Stimulated activated CD8-positive, alpha-beta memory T cell treated with anti-CD3 and anti-CD28 coated beads, Interleukin-15, amount 100 ng/mL, for 24 hours (primary cell): ENCODE measurements around the gene PPP1R14C.

Source experiments
- DNase-seq: peaks from one replicate; pipeline ENCODE4 v3.0.0-alpha.2; 2020; ENCODE audit warnings: low read depth

PPP1R14C gene

GRCh38 chr6:150220634-150221551 is 78.0 kb downstream of the PPP1R14C start:
- DNase-seq: no peak

DNA sequence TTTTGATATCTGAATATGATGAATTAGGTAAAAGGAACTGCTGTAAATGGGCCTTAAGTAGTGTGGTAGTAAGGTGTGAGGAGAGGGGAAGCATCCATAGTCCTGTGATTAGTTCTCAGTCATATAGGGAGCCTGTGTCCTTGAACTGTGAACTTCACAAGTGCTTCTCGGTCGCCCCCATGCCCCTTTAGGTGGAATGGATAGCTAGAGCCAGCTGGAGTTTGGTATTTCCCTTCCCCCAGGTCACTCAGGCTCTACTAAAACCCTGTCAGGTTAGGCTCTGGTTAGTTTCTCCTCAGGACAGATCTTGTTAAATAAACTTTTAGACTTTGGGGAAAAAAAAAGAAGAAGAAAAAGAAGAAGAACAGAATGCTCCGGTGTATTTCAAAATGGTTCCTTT is 82.0 kb downstream of the PPP1R14C start:
- no peak for DNase-seq

DNA sequence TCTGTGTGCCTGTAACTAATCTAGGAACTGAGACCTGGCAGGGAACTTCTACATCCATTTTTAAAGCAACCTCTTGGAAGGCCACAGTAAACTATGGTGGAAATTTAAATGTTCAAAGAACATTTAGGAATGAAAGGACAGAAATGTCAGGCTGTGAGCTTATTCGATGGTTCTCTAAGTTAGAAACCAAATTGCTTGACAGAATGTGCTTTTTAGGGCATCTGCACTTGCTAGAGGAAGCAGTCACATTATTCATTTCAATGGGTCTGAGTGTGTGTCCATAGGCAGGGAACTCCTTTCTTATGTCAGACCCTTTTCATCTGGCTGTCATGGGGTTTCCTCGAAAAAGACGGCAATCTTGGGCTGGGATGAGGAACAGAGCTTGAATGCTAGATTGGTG is 84.4 kb downstream of the PPP1R14C start:
- DNase-seq: no peak

- no peak for DNase-seq
Measured at GRCh38 chr6:150228072-150228733, 85.4 kb downstream of the PPP1R14C start.

DNA sequence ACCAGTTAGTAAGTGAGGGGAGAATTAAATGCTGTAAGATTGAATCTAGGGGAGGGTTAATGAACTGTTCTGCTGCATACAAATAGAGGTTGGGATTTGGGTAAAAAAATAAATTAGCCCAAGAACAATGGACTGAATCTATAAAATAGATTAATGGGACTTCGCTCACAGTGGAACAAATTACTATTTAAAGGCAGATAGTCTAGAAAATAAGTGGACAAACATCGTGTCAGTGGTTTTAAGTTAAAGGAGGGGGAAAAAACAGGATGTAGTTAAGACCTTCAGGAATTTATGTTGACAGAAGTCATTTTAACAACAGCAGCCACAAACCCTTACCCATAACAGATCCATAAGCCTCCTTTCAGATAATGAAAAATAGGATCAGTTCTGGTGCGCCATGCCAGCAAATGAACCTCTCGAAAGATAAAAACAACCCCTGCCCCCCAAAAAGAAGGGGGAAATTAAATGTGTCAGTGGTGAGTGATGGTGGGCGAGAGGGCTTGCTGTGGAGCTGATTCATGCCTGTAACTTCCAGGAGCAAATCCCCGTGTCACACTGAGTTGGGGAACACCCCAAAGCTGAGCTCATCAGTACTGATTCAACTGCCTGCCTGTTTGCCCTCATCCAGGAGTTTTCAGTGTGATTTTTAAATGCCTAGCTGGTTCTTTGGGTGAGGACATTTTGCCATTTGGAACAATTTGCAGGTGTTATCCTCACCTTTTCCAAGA is 86.8 kb downstream of the PPP1R14C start:
- DNase-seq: no peak

DNA sequence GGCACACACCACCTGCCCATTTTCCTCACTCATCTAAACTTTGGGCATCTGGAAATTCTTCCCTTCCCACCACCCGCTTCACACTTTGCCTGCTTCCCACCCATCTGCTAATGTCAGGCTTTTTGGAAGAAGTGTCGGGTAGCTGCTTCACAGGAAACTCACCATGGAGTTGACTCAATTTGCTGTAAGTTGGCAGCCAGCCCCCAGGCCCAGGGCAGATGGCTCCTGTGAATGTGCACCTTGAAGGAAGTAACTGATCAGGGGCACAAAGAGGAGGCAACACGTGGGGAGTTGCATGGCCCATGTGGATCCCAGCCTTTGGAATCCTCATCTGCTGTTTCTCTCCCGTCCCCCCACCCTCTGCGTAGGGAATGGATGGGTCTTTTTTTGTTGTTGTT is 87.3 kb downstream of the PPP1R14C start:
- DNase-seq: no peak

DNA sequence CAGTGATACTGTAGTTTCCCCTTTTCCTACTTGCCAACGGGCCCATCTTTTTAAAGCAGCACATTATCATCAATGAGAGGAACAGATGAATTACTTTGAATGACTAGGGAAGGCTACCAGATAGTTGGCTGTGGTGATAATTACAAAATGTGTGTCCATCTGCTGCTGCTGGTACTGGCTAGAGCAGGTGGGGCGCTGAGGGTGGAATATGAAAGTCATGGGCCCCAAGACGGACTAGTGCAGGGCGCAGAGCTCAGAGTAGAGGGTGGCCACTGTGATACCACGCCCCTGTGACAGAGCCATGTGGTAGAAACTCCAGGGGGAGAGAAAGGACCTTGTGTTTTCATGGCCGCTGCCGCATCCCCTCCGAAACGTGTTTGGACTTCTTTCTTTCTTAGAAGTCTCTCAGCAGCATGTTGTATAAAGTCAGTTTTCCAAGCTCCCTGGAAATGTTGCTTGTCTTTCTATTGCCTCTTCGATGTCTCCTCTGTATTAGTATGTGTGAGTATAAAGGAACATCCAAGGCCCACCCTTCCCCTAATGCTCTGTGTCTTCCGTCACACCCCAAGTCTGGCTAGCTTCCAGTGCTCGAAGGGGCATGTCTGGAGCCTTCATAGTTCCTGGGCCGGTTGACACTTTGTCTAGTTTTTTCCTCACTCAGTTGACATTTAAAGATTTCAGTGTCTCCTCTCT is 88.1 kb downstream of the PPP1R14C start:
- DNase-seq: no peak

DNA sequence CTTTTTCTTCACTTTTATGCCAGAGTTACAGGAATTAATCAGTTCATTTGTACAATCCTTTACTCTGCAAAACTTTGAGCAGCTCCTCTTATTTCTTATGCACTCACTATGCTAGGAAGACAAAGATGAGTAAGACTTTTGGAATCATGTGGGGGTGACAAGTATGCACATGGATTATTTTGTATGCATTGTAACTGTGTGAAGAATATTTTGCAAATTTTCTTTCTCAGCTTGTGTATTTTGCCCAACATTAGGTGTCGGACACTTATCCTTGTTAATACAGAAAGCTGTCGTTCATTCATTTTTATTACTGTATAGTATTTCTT is 88.6 kb downstream of the PPP1R14C start:
- no peak for DNase-seq

GRCh38 chr6:150233843-150234269 is 91.0 kb downstream of the PPP1R14C start:
- no peak for DNase-seq

DNA sequence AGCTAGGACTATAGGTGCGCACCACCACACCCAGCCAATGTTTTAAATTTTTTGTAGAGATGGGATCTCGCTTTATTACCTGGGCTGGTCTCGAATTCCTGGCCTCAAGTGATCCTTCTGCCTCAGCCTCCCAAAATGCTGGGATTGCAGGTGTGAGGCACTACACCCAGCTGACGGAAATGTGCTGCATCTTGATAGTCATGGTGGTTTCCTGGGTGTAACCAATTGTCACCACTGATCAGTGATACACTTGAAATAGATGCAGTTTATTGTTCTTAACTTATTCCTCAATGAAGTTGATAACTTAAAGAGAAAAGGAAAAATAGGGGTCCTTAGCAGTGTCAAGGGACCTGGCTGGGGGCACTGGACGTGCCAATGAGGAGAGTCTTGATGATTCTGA is 92.4 kb downstream of the PPP1R14C start:
- DNase-seq: no peak

DNA sequence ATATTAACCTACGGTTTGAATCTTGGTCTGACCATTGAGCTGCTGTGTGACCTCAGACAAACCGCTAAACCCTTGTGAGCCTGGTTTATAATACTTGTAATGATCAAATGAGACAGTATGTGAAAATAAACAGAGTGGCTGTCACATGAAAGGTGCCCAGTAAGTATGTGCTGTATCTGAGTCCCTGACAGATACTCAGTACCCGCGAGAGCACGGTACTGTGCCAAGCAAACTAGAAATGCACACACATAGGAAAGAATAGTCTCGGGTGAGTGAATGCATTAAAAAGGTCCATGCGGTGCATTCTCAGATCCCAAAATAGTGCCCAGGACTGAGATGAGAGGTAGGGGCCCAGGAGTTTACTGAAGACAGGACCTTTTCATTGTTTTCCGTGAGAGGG is 93.3 kb downstream of the PPP1R14C start:
- no peak for DNase-seq

DNA sequence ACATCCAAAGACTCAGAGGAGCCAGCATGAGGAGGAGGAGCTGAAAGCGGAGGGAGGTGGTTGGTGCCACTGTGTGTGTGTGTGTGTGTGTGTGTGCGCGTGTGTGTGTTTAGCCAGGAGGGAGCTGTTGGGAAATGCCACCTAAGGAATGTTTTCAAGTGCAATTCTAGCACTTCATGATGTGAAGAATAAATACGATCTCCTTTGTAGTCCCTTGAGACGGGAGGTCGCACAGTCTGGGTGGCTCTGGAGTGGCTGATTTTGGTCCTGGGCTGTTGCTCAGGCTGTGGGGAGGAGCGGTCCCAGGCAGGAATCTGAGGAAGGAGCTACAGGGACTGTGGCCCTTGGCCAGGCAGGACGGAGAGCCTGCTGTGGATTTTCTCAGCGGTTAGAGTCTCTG is 93.7 kb downstream of the PPP1R14C start:
- DNase-seq: no peak

DNA sequence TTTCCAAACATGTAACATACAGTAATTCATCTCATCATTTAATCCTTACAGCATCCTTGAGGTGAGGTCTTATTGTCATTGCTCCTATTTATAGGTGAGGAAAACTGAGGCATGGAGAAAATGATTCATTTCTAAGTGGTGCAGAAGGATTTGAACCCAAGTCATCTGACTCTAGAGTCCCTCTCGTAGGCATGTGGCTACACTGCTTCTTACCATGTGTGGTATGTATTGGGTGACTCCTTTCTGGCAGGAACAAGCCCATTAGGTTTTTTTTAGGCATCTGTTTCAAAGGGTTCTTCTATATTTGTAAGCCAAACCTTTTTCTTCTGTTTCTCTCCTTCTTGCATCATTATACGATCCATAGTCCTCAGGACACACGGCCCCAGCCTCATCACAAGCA is 94.8 kb downstream of the PPP1R14C start:
- no peak for DNase-seq

- DNase-seq: no peak
Measured at GRCh38 chr6:150238336-150238741, 95.5 kb downstream of the PPP1R14C start.

GRCh38 chr6:150238846-150239407 is 96.1 kb downstream of the PPP1R14C start:
- DNase-seq: no peak

DNA sequence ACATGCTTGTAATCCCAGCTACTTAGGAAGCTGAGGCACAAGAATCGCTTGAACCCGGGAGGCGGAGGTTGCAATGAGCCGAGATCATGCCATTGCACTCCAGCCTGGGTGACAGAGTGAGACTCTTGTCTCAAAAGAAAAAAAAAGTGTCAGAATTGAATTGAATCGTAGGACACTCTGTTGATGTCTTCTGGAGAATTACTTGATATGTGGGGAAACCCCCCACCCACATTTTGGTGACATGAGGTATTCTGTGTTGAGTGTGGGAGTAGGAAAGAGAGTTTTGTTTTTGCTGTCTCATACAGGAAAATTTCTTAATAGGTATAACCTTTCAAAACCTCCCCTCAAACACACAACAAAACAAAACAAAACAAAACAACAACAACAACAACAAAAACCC is 98.9 kb downstream of the PPP1R14C start:
- peak; percentile 4 for DNase-seq

DNA sequence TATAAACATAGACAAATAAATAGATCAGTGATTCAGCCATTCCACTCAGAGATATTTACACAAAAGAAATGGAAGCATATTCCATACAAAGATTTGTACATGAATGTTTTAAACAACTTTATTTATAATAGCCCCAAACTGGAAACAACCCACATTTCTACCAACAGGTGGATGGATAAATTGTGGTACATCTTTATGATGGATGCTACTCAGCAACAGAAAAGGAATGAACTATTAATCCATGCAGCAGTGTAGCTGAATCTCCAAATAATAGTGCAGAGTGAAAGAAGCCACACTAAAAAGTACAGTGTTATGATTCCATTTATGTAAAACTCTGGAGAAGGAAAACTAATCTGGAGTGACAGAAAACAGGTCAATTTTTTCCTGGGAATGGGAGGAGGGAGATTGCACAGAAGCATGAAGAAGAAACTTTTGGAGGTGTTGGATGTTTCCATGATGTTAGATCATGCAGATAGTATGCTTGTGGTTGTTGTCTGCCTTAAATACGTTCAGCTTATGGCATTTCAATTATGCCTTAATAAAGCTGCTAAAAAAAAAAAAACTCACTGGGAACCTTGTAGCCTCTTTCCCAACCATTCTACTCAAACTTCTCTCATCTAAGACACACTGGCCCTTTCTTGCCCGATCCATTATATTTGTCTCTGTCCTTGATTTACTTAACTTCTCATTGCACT is 100.9 kb downstream of the PPP1R14C start:
- DNase-seq: no peak

GRCh38 chr6:150245148-150245935 is 102.5 kb downstream of the PPP1R14C start:
- DNase-seq: no peak

DNA sequence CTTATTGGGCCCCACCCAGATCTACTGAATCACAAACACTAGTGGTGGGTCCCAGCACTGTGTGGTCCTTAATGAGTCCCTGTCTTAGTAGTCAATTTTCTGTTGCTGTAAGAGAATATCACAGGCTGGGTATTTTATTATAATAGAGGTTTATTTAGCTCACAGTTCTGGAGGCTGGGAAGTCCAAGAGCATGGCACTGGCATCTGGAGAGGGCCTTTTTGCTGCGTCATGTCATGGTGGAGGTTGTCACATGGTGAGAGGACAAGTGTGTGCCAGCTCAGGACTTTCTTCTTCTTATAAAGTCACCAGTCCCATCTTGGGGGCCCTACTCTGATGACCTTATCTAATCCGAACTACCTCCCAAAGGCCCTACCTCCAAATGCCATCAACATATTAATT is 105.0 kb downstream of the PPP1R14C start:
- no peak for DNase-seq

DNA sequence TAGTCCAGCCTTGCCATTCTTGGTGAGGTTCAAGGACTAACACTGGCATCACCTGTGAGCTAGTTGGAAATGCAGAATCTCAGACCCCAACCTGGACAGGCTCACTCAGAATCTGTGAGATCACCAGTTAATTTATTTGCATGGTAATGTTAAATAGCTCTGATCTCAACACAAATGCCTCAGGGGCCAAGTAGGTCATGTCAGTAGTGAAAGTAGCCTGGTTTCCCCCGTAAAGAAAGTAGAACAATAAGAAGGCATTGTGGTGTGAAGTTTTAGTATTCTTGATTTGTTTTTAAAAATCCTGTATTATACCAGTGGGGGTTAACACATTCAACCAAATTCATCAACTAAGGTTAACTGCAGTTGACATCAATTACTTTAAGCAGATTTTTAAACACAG is 105.5 kb downstream of the PPP1R14C start:
- no peak for DNase-seq

DNA sequence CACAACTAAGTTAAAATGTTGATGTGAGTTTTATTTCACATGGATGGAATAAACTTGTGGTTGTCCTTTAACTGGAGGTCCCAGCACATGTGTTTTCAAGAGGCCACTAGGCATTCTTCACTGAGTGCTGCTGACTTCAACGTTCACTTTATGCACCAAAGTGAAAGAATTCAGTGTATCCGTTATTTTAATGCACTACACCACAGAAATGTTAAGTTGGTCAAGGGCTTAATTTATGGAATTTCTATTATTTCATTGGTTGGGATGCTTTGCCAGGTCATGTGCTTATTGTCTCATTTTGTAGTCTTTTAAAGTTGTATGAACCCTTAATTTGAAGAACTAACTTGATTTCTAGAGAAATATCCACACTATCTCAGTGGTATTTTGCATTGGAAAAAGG is 106.4 kb downstream of the PPP1R14C start:
- DNase-seq: no peak
